Panc1 (cell line): Measurements from ENCODE around the gene SLAIN2.

Source experiments
- POLR2AphosphoS5 ChIP-seq: IDR thresholded peaks from 2 replicates; pipeline ENCODE4 v1.6.1; 2012; ENCODE audit warnings: mild to moderate bottlenecking, low read depth, low read length, moderate library complexity
- TF ChIP-seq, protein P1 (sequence below): fragments of 450-650 bp; IDR thresholded peaks from 2 replicates; pipeline ENCODE4 v1.5.1; 2017; ENCODE audit warnings: mild to moderate bottlenecking

DNA sequence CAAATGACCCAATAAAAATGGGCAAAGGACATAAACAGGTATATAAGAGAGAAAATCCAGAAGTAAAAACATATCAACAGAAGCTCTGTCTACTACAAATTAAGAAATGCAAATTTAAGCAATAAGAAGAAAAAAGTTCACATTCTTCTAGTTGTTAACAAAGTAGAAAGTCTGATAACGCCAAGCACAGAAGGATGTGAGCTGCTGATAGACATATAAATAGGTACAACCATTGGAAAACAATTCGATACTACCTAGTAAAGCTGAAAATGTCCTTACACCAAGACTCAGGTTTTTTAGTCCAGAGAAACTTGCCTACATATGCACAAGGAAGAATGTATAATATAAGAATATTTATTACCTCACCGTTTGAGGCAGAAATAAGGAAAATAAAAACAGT, 35.8 kb upstream of the SLAIN2 start:
- TF ChIP-seq, protein P1, sequence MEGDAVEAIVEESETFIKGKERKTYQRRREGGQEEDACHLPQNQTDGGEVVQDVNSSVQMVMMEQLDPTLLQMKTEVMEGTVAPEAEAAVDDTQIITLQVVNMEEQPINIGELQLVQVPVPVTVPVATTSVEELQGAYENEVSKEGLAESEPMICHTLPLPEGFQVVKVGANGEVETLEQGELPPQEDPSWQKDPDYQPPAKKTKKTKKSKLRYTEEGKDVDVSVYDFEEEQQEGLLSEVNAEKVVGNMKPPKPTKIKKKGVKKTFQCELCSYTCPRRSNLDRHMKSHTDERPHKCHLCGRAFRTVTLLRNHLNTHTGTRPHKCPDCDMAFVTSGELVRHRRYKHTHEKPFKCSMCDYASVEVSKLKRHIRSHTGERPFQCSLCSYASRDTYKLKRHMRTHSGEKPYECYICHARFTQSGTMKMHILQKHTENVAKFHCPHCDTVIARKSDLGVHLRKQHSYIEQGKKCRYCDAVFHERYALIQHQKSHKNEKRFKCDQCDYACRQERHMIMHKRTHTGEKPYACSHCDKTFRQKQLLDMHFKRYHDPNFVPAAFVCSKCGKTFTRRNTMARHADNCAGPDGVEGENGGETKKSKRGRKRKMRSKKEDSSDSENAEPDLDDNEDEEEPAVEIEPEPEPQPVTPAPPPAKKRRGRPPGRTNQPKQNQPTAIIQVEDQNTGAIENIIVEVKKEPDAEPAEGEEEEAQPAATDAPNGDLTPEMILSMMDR, result no peak
- no peak for TF ChIP-seq POLR2AphosphoS5
